ELF-1 (cell line): ENCODE measurements around the gene RSPH9.
A peak's percentile ranks its signal among the peaks of the same experiment; 100 is the strongest.

Source experiments
- DNase-seq: peaks from one replicate; pipeline ENCODE4 v3.0.0-alpha.2; 2016; ENCODE audit warnings: low read depth, low spot score

The RSPH9 gene

DNA sequence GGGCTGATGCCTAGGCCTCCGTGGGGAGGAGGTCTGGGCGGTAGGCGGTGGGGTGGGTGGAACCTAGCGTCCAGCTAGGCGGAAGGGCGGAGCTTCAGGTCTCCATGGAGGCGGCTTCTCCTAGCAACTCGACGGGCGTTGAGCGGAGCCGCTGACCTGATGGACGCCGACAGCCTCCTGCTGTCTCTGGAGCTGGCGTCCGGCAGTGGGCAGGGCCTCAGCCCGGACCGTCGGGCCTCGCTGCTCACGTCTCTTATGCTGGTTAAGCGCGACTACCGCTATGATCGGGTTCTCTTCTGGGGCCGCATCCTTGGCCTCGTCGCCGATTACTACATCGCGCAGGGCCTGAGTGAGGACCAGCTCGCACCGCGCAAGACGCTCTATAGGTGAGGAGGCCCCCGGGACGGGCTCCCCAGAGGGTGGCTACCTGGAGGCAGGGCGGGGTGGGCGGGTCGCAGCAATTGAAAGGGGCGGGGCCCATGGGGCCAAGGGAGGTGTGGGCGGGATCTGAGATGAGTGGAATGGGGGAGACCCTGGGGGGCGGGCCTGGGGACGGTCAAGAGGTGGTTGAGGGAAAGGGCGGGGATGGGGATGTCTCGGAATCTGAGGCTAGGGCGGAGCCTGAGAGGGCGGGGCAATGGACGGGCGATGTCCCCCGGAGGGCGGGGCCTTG lies at the start of gene RSPH9:
Gene RSPH9 (plus strand): TSS at position 97 of the 673 bp plus-strand sequence. CDS start 63 bp downstream, at position 160.
- peak; percentile 91 for DNase-seq

GRCh38 chr6:43600595-43600994 lies 44.2 kb upstream of the RSPH9 start:
- no peak for DNase-seq

DNA sequence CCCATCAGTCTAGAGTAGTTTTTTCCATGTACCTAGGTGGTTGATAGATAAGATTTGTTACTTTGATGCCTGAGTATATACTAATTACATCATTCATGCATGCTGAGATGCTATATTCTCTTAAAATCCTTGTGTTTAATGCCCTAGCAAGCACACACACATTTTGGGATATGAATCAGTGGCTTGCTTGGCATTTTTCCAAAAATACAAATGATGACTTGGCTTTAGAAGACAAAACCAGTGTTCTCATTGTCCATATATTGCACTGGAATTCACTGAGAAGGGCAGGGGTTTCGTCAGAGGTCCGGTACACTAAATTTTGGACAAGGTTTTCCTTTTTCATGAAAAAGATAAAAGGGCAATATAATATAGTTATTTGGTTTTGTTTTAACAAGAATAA lies 40.7 kb upstream of the RSPH9 start:
- DNase-seq, result no peak

DNA sequence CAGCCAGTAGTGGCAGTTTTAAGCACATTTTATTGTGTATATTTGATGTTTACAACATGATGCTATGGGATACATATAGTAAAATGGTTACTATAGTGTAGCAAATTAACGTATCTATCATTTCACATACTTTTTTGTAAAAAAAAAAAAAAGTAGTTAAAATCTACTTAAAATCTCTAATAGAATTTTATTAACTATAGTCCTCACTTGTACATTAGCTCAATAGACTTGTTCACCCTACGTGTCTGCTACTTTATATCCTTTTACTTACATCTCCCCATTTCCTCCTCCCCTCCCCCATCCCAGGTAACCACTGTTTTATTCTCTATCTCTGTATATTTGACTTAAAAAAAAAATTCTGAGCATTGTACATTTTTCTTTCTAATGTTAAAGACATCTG lies 38.8 kb upstream of the RSPH9 start:
- no peak for DNase-seq

DNA sequence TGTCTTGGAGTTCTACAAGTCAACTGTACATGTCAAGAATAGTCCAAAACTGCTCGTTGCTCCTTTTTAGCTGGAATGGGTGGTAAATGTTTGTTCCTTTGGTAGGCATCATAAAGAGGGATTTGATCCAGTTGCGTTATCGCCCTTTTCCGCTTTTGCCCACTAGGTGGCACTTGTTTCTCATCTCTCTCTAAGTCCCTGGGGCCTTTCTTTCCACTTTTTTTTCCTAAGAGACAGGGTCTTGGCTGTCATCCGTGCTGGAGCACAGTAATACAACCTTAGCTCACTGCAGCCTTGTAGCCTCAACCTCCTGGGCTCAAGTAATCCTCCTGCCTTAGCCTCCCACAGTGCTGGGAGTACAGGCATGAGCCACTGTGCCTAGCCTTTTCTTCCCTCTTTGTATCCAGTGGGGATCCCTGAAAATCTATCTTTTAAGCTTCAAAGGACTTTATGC lies 36.5 kb upstream of the RSPH9 start:
- peak; percentile 83 for DNase-seq

- no peak for DNase-seq
Observed at GRCh38 chr6:43608807-43609206, 36.0 kb upstream of the RSPH9 start.

DNA sequence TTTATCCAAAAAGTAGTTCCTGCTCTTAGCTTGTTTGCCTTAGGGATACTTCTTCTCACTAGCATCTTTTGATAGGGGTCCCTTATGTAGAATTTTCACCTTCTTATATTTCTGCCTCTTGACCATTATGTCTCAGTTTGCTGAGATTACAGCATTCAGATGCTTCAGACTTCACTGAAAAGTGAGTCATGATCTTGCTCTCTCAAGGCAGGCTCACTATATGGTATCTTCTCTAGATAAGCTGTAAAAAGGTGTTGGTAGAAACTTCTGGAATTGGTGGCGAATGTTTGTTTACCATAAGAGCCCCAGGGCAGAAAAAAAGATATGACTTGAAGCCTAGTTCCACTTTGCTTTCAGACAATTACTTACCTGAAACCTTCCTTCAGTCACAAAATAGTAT lies 35.4 kb upstream of the RSPH9 start:
- DNase-seq, result no peak

DNA sequence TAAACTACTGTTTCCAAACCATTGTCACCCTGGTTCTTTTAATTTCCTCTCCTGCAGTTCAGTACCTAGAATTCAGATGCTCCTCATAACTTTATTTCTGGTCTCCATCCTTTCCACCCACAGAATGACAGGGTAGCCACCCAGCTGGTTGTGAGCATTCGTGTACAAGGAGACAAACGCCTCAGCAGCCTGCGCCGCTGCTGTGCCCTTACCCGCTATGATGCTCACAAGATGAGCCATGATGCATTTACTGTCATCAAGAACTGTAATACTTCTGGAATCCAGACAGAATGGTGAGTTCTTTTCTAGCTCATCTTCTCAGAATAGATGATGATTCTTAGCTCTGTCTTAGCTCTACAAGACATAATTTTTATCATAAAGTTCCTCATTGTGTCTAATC lies 34.4 kb upstream of the RSPH9 start:
- DNase-seq, result no peak

- DNase-seq, result no peak
Observed at GRCh38 chr6:43613721-43614395, 31.0 kb upstream of the RSPH9 start.

DNA sequence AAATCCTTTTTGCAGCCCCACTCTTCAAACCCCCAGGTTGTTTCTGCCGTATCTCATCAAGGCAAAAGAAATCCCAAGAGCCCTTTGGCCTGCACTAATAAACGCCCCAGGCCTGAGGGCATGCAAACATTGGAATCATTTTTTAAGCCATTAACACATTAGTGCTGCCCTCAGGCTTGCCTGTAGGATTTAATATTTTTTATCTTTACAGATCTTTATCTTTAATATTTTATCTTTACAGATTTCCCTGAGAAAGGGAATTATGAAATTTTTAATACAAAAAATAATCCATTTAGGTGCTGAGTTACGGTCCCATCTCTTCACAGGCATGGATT lies 30.5 kb upstream of the RSPH9 start:
- DNase-seq, result no peak

DNA sequence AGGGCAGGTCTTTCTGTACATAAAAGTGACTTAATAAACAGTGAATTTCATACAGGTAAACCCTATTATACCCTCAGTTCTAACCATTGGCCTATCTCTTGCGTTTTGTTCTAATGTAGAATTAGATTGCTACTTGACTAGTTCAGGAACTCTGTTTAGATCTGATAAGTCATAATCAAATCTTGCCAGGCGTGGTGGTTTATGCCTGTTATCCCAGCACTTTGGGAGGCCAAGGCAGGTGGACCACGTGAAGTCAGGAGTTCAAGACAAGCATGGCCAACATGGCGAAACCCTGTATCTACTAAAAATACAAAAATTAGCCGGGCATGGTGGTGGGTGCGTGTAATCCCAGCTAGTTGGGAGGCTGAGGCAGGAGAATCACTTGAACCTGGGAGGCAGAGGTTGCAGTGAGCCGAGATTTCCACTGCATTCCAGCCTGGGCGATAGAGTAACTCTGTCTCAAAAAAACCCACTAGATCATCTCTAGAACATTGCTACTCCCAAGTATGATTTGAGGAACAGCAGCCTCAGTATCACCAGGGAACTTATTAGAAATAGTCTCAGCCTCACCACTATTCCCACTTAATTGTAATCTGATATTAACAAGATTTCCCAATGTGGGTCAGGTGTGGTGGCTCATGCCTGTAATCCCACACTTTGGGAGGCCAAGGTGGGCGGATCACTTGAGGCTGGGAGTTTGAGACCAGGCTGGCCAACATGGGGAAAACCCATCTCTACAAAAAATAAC lies 27.9 kb upstream of the RSPH9 start:
- DNase-seq, result no peak

- DNase-seq, result no peak
Observed at GRCh38 chr6:43621078-43621835, 23.6 kb upstream of the RSPH9 start.

GRCh38 chr6:43621836-43622180 lies 23.0 kb upstream of the RSPH9 start:
- DNase-seq, result no peak

GRCh38 chr6:43622541-43622940 lies 22.3 kb upstream of the RSPH9 start:
- DNase-seq, result no peak

- DNase-seq, result no peak
Observed at GRCh38 chr6:43623880-43624785, 20.7 kb upstream of the RSPH9 start.

GRCh38 chr6:43624786-43625288 lies 20.0 kb upstream of the RSPH9 start:
- DNase-seq, result no peak

GRCh38 chr6:43625393-43625992 lies 19.3 kb upstream of the RSPH9 start:
- DNase-seq, result no peak

- no peak for DNase-seq
Observed at GRCh38 chr6:43627008-43627825, 17.6 kb upstream of the RSPH9 start.

- peak; percentile 69 for DNase-seq
Observed at GRCh38 chr6:43628393-43629103, 16.3 kb upstream of the RSPH9 start.
